BE2C (cell line): ENCODE measurements around the gene BEGAIN. TPM values are rescaled to one million over a fixed set of nuclear protein-coding genes. Genes with fewer than 3 reads are reported as not detected.

ENCODE experiments used
- DNase-seq: peaks from one replicate; pipeline ENCODE4 v3.0.0-alpha.2; 2020
- H3K27me3 ChIP-seq: fragments of 250-450 bp; sonication (Bioruptor Pico); 2 replicates; pipeline ENCODE4 v1.5.1; 2020; ENCODE audit warnings: mild to moderate bottlenecking
- H3K36me3 ChIP-seq: fragments of 250-450 bp; sonication (Bioruptor Pico); 2 replicates; pipeline ENCODE4 v1.5.1; 2020; ENCODE audit warnings: mild to moderate bottlenecking
- H3K4me1 ChIP-seq: fragments of 250-450 bp; sonication (Bioruptor Pico); 2 replicates; pipeline ENCODE4 v1.5.1; 2020
- H3K4me3 ChIP-seq: 2 replicates; pipeline ENCODE4 v1.5.1; 2011; ENCODE audit warnings: low read depth, low read length
- H3K9me3 ChIP-seq: fragments of 250-450 bp; sonication (Bioruptor Pico); 2 replicates; pipeline ENCODE4 v1.5.1; 2020
- polyA plus RNA-seq: library from polyadenylated mRNA; unstranded; fragments of >200 nt; gene quantifications from one replicate; pipeline ENCODE4 v1.2.1, GENCODE V29; 2012; ENCODE audit warnings: low read depth, missing spikeins; ENCODE audit not compliant: insufficient read length, insufficient read depth
- TF ChIP-seq, protein P1 (sequence below): IDR thresholded peaks from 2 replicates; pipeline ENCODE4 v1.5.1; 2012; ENCODE audit warnings: mild to moderate bottlenecking, low read depth, low read length

BEGAIN gene, protein sequence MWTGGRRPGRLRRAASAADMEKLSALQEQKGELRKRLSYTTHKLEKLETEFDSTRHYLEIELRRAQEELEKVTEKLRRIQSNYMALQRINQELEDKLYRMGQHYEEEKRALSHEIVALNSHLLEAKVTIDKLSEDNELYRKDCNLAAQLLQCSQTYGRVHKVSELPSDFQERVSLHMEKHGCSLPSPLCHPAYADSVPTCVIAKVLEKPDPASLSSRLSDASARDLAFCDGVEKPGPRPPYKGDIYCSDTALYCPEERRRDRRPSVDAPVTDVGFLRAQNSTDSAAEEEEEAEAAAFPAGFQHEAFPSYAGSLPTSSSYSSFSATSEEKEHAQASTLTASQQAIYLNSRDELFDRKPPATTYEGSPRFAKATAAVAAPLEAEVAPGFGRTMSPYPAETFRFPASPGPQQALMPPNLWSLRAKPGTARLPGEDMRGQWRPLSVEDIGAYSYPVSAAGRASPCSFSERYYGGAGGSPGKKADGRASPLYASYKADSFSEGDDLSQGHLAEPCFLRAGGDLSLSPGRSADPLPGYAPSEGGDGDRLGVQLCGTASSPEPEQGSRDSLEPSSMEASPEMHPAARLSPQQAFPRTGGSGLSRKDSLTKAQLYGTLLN
- polyA plus RNA-seq, result 178 TPM

DNA sequence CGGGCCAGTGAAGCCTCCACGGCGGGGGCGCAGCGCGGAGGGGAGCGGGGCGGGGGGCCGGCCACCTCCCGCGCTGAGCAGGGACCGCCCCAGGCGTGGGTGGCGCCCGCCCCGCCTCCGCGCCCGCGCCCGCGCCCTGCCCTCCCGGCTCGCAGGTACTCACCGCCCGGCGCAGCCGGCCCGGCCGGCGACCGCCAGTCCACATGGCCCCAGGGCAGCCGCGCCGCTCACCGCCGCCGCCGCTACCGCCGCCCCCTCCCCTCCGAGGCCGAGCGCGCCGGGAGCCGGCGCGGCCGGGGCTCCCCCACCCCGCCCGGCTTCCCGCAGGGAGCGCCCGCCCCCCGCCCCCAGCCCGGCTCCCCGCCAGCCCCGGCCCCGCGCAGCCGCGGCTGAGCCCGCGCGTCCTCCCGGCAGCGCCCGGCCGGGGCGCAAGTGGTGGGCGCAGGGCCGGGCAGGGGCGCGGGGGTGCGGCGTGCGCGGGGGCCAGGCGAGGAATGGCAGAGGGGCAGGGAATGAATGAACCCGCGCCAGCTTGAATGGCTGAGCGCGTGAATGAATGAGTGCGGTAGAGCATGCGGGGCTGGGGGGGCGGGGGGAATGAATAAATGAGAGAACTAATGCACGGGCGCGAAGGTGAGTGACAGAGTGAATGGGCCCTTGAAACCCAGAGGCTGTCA lies at the start of gene BEGAIN:
Gene BEGAIN, minus strand, starts transcription at position 332 of the 677 bp plus-strand sequence. Its CDS starts 127 bp downstream, at position 205.
- Histone ChIP-seq H3K4me1 (peaks cover 14% of the 10 kb centered on the region), H3K36me3 (no peaks in the 10 kb centered on the region), H3K27me3 (no peaks in the 10 kb centered on the region; the same call in 1 of the 2 replicates), H3K4me3 (peak within 1 kb of the TSS; percentile 57), H3K9me3 (no peaks in the 10 kb centered on the region)
- TF ChIP-seq, protein P1, sequence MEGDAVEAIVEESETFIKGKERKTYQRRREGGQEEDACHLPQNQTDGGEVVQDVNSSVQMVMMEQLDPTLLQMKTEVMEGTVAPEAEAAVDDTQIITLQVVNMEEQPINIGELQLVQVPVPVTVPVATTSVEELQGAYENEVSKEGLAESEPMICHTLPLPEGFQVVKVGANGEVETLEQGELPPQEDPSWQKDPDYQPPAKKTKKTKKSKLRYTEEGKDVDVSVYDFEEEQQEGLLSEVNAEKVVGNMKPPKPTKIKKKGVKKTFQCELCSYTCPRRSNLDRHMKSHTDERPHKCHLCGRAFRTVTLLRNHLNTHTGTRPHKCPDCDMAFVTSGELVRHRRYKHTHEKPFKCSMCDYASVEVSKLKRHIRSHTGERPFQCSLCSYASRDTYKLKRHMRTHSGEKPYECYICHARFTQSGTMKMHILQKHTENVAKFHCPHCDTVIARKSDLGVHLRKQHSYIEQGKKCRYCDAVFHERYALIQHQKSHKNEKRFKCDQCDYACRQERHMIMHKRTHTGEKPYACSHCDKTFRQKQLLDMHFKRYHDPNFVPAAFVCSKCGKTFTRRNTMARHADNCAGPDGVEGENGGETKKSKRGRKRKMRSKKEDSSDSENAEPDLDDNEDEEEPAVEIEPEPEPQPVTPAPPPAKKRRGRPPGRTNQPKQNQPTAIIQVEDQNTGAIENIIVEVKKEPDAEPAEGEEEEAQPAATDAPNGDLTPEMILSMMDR, result no peak
- peak; percentile 66 for DNase-seq

DNA sequence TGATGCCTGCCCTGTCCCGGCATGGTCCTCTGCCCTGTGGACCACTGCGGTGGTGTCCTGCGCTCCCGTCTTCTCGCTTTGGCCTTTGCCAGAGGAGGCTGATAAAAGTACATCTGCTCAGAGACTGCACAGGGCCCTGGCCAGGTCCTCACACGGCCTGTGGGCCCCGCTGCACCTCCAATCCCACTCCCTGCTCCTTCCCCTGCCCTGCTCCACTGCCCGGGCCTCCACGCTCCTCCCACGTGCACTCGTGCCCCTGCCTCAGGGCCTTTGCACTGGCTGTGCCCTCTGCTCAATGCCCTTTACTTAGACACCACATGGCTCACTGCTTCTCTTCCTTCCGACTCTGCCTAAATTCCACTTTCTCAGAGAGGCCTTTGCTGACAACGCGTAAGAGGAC lies 49.3 kb upstream of the BEGAIN start:
- no peak for DNase-seq
- TF ChIP-seq, protein P1, result no peak

DNA sequence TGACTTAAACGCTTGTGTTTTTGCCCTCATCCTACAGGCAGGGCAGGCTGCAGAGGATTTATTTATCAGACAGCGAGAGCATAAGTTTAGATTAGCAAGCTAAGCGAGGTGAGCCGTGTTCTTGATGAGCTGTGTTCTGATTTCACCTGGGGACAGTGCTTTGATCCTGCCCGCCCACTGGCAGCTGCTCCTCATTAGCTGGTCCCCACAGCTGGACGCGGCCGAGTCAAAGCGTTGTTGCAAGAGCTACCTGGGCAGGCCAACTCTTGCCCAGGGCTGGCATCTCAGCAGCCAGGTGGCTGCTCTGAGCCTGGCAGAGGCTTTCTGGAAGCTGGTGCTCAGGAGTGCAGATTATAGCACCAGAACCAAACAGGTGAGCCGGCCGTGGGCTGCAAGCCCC lies 46.8 kb upstream of the BEGAIN start:
- DNase-seq, result no peak
- TF ChIP-seq, protein P1, result no peak
- H3K4me3 ChIP-seq, result no peak overlapping the region
- H3K27me3 ChIP-seq, result no peaks in the 10 kb centered on the region
- H3K36me3 ChIP-seq, result no peaks in the 10 kb centered on the region
- H3K4me1 ChIP-seq, result peaks cover 5% of the 10 kb centered on the region
- H3K9me3 ChIP-seq, result no peaks in the 10 kb centered on the region

More for the DNA sequence above, 49.3 kb upstream of the BEGAIN start:
- no peaks in the 10 kb centered on the region for H3K36me3 ChIP-seq
- no peaks in the 10 kb centered on the region for H3K27me3 ChIP-seq
- no peaks in the 10 kb centered on the region; the same call in 1 of the 2 replicates for H3K4me1 ChIP-seq
- H3K4me3 ChIP-seq, result no peak overlapping the region
- no peaks in the 10 kb centered on the region for H3K9me3 ChIP-seq

DNA sequence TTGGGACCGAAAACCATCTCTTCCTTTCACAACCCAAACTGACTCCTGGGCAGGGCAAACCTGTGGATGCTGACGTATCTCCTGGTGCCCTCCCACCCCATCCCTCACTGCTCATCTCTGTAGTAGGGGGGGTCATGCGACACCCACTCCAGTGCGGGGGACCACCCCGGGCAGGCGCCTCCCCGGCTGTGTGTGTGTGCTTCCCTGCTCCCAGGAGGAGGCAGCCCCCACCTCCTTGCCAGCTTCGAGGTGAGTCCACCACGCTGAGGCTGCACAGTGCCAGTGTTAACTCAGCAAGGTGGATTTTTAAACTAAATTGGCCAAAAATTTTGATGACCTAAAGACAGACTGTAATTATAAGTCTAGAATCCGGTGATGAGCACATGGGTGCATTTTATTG lies 46.2 kb upstream of the BEGAIN start:
- no peak overlapping the region for H3K4me3 ChIP-seq
- DNase-seq, result no peak
- H3K36me3 ChIP-seq, result no peaks in the 10 kb centered on the region
- TF ChIP-seq, protein P1, result no peak
- peaks cover 6% of the 10 kb centered on the region for H3K4me1 ChIP-seq
- H3K9me3 ChIP-seq, result no peaks in the 10 kb centered on the region
- H3K27me3 ChIP-seq, result no peaks in the 10 kb centered on the region

DNA sequence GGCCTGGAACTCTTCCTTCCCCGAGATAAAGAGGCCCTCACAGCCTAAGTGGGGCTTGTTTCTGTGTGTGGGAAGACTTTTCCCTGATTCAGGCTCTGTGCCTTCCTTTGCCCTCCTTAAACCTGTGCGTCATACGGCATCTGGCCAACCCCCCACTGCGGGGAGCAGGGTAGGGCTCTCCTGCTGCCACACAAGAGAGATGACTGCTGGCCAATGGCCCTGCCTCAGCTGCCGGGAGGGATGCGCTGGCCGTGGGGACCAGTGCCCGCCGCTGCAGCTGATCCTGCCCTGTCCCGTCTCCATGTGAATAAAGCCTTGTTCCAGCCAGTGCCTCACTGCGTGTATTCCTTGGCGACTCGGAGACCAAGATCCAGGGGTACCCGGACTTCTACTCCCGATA lies 42.5 kb upstream of the BEGAIN start:
- Histone ChIP-seq H3K9me3 (no peaks in the 10 kb centered on the region), H3K4me1 (peaks cover 6% of the 10 kb centered on the region), H3K36me3 (no peaks in the 10 kb centered on the region), H3K27me3 (no peaks in the 10 kb centered on the region), H3K4me3 (no peak overlapping the region)
- TF ChIP-seq, protein P1, result no peak
- DNase-seq, result no peak
